ENCODE measurements around the gene TSR3. TPM values are rescaled to one million over a fixed set of nuclear protein-coding genes. Genes with fewer than 3 reads are reported as not detected.

TSR3 gene
- total RNA-seq, 2 donors from 2014 or later: 39.6 to 74.4 TPM

DNA sequence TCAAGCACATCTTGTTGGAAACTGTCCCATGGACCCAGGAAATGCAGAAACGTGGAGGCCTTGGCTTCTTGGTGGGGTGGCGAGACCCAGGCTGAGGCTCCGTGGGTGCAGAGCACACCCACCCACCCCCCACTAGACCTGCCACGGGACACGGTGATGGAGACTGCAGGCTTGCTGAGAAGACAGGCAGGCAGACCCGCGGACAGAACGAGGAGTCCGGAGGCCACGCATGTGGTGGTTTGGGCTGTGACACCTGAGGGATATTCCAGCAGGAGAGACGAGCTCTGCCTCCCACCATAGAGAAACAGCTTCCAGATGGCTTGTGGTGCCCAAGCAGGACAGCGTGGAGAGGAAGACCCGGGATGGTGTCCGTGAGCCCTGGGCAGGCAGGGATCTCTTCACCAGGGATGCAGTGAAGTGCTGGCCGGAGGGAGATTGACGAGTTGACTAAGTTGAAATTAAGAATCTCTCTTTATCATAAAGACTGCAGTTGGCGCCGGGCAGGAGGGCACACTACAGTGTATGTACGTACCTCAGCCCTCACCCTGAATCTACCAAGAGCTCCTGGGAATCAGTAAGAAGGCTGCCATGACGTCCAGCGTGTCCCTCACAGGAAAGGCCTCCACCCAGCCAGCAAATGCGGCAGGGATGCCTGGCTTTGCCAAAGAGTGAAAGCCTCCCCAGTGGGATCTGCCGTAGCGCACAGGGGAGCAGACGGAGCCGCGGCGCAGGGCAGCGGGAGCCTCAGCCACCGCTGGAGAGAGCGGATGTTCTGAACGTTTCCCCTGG is 34.0 kb downstream of the TSR3 start:
- Histone ChIP-seq H3K27me3 (no peaks in the 10 kb centered on the region), H3K9ac (ENCODE audit: low read depth in 2 of 2, low read length in 2 of 2) (no peak overlapping the region), H3K4me3 (no peak overlapping the region), H3K9me3 (no peaks in the 10 kb centered on the region), H3K4me1 (no peaks in the 10 kb centered on the region), H3K36me3 (peaks cover 29% of the 10 kb centered on the region), H3K27ac (no peak overlapping the region)
- intact Hi-C loops (cut with DNase I): no loop called here
- TF ChIP-seq, protein P1, sequence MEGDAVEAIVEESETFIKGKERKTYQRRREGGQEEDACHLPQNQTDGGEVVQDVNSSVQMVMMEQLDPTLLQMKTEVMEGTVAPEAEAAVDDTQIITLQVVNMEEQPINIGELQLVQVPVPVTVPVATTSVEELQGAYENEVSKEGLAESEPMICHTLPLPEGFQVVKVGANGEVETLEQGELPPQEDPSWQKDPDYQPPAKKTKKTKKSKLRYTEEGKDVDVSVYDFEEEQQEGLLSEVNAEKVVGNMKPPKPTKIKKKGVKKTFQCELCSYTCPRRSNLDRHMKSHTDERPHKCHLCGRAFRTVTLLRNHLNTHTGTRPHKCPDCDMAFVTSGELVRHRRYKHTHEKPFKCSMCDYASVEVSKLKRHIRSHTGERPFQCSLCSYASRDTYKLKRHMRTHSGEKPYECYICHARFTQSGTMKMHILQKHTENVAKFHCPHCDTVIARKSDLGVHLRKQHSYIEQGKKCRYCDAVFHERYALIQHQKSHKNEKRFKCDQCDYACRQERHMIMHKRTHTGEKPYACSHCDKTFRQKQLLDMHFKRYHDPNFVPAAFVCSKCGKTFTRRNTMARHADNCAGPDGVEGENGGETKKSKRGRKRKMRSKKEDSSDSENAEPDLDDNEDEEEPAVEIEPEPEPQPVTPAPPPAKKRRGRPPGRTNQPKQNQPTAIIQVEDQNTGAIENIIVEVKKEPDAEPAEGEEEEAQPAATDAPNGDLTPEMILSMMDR (IDR thresholded peaks at IDR 0.05): no peak
- DNase-seq: no peak

DNA sequence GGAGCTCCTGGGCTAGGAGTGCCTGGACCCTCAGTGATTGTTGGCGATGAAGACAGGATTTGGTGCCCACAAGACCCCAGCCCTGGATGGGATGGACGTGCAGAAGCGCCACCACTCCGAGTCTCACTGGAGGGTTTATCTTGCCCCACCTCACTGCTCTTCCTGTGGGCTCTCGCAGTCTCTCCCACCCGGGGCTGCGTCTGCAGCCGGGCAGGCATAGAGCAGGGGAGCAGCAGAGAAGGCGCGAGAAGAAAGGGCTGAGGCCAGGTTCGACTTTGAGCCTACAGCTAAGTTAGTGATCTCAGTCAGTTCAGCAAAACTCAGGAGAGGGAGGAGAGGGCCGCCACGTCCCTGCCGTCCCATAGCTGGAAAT is 35.7 kb downstream of the TSR3 start:
- TF ChIP-seq, protein P1 (IDR thresholded peaks at IDR 0.05): no peak
- DNase-seq: no peak

DNA sequence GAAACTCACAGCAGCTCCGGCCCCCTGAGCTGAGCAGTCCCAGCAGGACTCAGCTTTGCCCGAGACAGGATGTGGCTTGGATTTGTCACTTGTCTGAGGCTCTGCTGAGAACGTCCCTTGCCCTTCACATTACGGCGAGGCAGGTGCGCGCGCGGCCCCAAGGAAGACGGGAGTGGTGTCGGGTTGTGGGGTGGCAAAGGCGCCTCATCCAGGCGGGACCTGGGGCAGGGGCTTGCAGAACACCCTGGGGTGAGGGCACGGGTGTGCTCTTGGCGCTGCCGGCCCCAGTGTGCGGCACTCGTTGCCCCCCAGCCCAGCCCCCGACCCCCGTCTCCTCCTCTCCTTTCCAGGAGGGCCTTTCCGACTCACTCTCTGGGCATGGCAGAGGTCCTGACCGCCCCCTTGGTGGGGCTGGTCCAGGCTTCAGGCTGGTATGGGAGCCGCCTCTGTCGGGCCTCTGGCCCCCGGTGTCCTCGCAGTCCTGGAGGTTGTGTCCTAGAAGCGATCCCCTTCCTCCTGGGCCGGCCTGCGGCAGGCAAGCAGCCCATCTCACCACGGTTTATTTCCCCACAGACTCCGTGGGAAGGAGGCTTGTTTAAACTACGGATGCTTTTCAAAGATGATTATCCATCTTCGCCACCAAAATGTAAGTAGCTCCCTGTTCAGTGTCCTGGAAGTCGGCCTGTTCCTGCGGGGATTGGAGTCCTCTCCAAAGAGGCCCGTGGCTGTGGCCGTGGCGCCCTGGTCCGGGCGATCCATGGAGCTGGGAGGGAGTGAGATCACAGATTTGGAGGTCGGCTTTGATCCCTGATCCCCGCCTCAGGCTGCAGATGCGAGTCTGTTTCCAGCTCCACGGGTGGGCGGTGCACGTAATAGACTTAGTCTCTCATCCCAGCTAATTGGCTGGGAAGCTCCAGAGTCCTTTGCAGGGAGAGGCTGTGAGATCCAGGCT is 36.3 kb downstream of the TSR3 start:
- Histone ChIP-seq H3K9me3 (no peaks in the 10 kb centered on the region), H3K4me1 (peaks cover 11% of the 10 kb centered on the region), H3K9ac (ENCODE audit: low read depth in 2 of 2, low read length in 2 of 2) (no peak overlapping the region), H3K36me3 (peaks cover 29% of the 10 kb centered on the region), H3K4me3 (no peak overlapping the region), H3K27ac (no peak overlapping the region), H3K27me3 (no peaks in the 10 kb centered on the region)
- intact Hi-C loops (cut with DNase I): no loop called here
- no peak for DNase-seq
- TF ChIP-seq, protein P1 (IDR thresholded peaks at IDR 0.05): no peak

More for the DNA sequence above, 35.7 kb downstream of the TSR3 start:
- peaks cover 29% of the 10 kb centered on the region for H3K36me3 ChIP-seq
- H3K27ac ChIP-seq: no peak overlapping the region
- no peak overlapping the region for H3K9ac ChIP-seq (ENCODE audit: low read depth in 2 of 2, low read length in 2 of 2)
- no peak overlapping the region for H3K4me3 ChIP-seq
- intact Hi-C loops (cut with DNase I): no loop called here
- peaks cover 11% of the 10 kb centered on the region for H3K4me1 ChIP-seq
- H3K27me3 ChIP-seq: no peaks in the 10 kb centered on the region
- no peaks in the 10 kb centered on the region for H3K9me3 ChIP-seq

DNA sequence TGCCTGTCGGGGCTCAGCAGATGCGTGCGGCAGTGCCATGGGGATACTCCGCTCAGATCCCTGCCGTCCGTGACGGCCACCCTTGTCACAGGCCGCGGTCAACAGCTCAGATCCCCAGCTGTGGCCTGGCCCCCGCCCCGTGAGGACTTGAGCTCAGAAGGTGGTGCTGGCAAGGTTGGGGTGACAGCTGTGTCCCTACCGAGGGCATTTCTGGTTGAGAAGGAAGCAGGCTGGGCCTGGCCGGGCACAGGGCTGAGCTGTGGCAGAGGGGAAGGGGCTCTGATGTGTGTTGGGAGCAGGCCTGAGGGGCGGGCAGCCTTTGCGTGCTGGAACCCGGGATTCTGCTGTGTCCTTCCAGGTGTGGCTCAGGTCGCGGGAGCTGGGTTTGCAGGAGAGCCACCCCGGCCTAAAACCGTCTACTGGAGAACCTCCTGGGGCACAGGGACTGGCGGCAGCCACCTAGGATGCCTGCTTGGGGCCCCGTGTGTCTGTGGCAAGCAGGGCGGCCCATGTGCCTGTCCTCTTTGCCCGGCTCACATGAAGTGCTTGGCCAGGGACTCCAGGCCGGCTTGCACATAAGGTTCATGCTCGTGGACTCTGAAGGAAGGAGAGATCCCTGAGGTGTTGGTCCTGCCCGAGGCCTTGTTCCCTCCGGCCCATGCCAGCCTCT is 37.1 kb downstream of the TSR3 start:
- Histone ChIP-seq H3K36me3 (peaks cover 22% of the 10 kb centered on the region), H3K9ac (ENCODE audit: low read depth in 2 of 2, low read length in 2 of 2) (no peak overlapping the region), H3K27me3 (no peaks in the 10 kb centered on the region), H3K4me1 (peaks cover 11% of the 10 kb centered on the region), H3K9me3 (no peaks in the 10 kb centered on the region), H3K27ac (no peak overlapping the region), H3K4me3 (no peak overlapping the region)
- intact Hi-C loops (cut with DNase I): no loop called here
- TF ChIP-seq, protein P1 (IDR thresholded peaks at IDR 0.05): no peak
- DNase-seq: no peak

DNA sequence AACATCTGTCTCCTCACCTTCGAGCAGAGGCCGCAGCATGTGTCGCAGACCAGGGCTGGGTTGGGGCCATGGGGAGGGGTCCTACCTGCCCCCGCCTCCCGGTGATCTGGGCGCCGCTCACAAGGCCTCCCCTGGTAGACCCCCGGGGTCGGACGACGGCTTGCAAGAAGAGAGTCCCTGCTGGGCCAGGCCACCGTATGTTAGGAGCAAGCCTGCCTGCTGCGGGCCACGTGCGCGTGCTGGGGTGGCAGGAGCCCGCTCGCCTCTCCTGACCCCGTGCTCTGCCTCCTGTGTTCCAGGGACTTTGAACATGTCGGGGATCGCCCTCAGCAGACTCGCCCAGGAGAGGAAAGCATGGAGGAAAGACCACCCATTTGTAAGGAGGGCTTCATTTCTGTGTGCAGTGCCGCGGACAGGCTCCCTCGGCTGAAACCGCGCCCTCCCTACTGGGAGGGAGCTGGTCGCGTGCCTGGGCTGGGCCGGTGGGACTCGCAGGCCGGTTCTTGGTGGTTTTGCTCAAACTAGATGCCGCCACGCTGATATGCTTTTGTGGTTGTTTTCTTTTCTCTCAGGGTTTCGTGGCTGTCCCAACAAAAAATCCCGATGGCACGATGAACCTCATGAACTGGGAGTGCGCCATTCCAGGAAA is 37.8 kb downstream of the TSR3 start:
- peaks cover 21% of the 10 kb centered on the region for H3K36me3 ChIP-seq

More for the DNA sequence above, 37.8 kb downstream of the TSR3 start:
- intact Hi-C loops (cut with DNase I): no loop called here
- TF ChIP-seq, protein P1 (IDR thresholded peaks at IDR 0.05): no peak
- Histone ChIP-seq H3K27me3 (no peaks in the 10 kb centered on the region), H3K27ac (no peak overlapping the region), H3K4me3 (no peak overlapping the region), H3K9ac (ENCODE audit: low read depth in 2 of 2, low read length in 2 of 2) (no peak overlapping the region), H3K9me3 (no peaks in the 10 kb centered on the region), H3K4me1 (peaks cover 11% of the 10 kb centered on the region)
- DNase-seq: no peak
